ENCODE results near the gene GPR161.
A peak's percentile ranks its signal among the peaks of the same experiment; 100 is the strongest.
"Not testable (repeated sequence)": the region's sequence is repeated elsewhere in the genome, so short reads cannot be mapped to it uniquely, and the experiment has no call there.

The GPR161 gene, protein sequence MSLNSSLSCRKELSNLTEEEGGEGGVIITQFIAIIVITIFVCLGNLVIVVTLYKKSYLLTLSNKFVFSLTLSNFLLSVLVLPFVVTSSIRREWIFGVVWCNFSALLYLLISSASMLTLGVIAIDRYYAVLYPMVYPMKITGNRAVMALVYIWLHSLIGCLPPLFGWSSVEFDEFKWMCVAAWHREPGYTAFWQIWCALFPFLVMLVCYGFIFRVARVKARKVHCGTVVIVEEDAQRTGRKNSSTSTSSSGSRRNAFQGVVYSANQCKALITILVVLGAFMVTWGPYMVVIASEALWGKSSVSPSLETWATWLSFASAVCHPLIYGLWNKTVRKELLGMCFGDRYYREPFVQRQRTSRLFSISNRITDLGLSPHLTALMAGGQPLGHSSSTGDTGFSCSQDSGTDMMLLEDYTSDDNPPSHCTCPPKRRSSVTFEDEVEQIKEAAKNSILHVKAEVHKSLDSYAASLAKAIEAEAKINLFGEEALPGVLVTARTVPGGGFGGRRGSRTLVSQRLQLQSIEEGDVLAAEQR

DNA sequence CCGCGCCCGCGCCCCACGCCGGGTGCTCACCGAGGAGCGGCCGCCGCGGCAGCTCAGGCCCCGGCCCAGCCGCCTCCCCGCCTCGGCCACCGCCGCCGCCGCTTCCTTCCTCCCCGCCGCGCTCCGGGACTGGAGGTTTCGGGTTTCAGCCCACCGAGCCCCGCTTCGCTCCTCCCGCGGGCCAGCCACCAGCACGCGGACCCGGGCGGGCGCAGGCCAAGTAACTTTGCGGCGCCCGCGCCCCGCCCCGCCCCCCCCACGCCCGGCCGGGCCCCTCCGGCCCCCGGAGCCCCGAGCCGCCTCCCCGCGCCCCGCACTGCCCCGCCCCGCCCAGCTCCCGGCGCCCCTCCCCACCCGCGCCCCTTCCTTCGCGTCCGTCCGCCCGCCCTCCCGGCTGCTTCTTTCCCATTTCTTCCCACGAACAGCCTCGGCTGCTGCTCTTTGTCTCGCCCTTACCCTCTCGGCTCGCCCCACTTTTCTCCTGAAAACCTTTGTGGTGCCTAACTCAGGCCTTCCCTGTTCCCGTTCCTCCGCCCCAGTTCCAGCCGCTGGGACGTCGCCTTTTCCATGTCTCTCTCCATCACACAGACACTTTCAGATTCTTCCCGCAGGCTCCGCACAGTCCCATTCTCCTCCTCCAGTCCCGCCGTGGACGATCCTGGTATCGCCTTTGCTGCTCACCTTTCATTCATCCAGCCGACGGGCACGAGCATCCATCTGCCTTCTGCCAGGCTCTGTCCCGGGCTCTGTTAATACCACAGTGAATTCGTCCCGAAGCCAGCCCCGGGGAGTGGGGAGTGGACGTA lies at the start of gene GPR161:
GPR161 (minus strand) TSS at position 222 of the 806 bp plus-strand sequence. CDS start 32,080 bp downstream, outside the sequence.
- DNase-seq = peak; percentile 14

DNA sequence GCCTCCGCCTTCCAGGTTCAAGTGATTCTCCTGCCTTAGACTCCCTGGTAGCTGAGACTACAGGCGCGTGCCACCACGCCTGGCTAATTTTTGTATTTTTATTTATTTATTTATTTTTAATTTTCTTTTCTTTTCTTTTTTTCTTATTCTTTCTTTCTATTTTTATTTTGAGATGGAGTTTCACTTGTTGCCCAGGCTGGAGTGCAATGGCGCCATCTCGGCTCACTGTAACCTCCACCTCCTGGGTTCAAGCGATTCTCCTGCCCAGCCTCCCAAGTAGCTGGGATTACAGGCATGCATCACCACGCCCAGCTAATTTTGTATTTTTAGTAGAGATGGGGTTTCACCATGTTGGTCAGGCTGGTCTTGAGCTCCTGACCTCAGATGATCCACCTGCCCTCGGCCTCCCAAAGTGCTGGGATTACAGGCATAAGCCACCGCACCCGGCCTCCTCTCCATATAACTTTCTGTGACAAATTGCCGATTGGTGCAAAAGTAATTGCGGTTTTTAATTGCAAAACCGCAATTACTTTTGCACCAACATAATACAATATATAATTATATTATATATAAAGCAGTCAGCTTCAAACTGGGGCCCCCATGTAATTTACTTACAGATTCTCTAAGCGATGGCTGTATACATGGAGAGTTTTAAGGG lies 44.5 kb upstream of the GPR161 start:
- not testable (repeated sequence) for DNase-seq

DNA sequence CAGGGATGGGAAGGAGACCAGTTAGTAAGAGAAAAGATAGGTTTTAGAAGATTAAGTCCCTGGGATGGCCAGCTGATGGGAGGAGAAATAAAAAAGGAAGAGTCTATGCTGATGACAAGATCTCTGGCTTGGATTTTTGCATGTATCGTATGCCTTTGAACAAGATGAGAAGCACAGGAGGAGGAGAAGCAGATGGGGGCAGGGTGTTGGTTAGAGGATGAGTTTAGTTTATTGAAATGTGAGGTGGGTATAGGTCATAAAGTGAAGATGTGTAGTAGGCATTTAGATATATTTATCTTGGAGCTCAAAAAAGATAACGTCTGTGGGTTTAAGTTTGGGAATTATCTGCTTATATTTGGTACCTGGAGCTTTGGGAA lies 43.4 kb upstream of the GPR161 start:
- DNase-seq = no peak

DNA sequence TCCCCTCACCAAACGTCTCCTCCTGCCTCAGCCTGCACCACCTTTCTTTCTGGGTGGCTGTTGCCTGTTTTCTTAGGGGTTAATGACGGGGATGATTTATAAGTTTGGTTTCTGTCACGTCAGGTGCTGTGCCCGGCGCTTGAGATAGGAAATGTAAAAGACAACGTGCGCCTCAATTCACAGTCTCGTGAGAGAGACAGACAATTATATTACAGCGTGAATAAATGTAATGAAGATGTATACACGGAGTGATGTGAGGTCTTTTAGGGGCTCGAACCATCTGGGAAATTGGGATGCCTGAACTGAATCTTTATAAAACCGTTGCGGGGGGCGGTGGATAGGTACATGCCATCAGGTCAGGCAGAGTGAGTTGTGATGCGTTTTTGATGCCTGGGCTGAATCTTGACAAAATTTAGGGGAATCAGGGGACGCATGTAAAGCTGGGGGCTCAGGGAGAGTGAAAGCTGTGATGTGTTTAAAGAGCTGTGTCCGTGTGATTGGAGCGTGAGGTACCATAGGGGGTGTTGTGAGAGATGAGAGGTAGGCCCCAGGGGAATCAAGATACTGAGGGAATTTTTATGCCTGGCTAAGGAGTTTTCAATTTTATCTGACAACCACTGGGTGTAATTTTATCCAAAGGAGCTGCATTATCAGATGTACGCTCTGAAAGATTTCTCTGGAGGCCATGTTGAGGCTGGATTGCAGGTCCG lies 42.9 kb upstream of the GPR161 start:
- no peak for DNase-seq

DNA sequence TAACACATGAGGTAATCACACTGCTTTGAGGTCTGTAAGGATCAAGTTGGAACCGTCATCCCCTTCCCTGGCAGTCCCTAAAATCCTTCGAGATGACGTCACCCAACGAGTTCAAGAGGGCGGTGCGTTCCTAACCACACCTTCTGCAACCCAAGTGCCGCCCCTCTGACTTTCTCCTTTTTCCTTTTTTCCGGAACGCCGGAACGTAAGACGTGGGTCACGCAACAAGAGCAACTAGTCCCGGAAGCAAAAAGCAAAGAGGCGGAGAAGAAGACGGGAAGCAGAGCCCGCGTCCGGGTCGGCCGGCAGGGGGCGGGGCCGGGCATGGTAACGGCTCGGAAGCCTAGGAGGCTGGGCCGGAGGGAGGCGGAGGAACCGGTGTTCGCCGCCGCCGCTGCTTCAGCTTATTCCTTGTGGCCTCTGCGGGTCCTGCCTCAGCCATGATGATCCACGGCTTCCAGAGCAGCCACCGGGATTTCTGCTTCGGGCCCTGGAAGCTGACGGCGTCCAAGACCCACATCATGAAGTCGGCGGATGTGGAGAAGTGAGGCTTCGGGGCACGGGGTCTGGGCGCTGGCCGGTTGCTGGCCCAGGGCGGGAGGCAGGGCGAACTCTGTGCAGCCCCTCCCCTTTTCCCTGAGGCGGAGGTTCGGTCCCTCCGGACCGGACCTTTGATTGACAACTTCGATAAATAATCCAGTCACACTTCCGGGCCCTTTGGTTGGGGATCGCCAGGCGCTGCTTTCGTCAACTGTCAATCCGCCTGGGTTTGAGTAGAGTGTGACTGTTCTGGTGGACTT lies 42.1 kb upstream of the GPR161 start, which contains the start of gene TIPRL:
TIPRL (plus strand) TSS at position 325 of the 800 bp plus-strand sequence; CDS start at position 441, 116 bp downstream.
- DNase-seq = peak; percentile 92

DNA sequence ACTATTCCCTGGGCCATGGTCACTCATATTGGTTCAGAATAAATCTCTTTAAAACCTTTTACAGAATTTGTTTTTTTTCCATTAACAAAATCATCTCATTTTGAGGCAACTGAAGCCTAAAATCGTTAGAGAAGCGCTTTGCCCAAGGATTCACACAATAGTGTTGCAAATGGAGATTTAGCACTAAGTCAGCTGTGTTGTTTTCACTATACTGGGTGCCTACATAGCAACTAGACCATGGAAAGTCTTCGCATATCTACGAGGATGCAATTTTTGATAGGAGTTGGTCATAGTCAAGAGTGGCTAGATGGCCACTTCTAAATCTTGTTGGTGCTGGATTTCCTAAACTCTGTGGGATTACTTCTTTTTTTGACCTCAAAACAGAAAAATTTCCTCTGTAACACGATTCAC lies 41.5 kb upstream of the GPR161 start:
- no peak for DNase-seq

DNA sequence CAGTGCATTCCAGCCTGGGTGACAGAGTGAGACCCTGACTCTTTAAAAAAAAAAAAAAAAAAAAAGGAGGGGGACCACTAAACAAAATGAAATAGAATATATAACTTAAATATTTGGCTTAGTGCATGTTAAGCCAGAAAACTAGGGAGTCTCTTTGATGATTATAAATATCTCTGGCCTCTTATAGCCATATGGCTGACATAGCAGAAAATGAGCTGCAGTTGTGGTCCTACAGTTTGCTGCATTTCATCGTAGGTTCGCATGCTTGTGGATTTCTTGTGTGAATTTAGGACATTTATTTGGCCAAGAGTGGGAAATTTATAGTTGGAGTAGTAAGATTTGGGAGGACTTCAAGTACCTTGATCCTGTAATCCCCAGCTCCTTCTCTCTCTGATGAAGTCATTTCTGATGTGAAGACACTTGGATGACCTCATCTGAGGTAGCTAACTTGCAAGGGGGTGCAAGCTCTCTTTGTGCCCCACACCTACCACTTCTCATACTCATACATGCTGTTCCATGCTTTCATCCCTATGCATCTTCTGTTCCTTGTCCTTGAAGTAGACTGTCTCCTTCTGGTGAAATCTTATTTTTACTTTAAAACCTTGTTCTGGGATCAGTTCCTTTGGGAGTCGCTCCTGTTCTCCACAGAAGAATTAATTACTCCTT lies 35.7 kb upstream of the GPR161 start:
- DNase-seq = no peak

DNA sequence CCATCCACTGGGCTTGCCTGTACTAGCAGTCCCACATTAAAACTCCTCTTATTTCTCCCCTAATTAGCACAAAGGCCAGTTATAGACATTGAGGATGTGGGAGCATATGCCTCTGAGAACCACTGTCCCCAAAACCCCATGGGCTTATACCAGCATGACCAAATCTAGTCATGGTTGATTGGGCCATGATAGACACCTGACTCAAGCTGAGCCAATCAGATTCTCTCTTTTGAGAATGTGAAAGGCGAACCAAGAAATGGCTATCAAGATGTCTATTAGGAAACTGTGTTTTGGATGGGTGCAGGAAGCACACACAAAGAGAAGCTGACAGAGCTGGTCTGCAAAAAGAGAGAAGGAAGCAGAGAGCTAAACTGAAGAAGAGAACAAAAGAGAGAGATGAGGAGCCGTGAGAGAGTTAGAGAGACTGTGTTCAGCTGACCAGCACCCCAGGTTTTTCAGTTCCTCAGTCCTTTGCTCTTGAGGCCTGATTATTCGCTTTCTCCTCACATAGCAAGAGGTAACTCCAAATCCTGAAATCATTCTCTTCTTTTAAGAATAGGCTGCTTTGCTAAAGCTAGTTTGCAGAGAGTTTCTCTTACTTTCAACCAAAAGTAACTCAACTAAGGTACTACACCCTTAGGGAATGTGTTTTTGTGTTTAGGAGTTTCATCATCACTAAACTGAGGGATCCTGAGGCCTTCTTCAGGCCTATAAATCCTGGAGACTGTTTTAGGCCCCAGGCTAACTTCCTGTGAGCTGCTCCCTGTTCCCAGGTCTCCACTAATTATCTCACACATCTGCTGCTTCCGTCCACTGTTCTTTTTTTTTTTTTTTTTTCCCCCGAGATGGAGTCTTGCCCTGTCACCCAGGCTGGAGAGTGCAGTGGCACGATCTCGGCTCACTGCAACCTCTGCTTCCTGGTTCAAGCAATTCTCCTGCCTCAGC lies 34.1 kb upstream of the GPR161 start:
- DNase-seq = no peak

DNA sequence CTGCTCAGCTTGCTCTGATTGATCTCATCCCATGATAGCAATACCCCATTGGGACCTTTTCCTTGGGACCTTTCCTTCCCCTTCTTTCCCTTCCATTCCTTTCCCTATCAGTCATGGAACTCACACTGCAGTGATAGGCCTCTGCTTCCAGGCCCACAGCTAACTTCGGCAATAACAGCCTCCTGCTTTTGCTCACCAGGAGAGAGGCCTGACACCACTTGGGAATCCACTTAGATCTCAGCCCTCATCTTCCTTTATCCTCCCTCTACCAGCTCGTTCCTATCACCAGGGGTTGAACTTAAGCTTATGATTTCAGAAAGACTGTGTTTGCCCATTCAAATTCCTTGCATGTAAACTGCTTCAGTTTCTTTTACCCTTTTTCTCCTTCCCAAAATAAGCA lies 31.1 kb upstream of the GPR161 start:
- no peak for DNase-seq

DNA sequence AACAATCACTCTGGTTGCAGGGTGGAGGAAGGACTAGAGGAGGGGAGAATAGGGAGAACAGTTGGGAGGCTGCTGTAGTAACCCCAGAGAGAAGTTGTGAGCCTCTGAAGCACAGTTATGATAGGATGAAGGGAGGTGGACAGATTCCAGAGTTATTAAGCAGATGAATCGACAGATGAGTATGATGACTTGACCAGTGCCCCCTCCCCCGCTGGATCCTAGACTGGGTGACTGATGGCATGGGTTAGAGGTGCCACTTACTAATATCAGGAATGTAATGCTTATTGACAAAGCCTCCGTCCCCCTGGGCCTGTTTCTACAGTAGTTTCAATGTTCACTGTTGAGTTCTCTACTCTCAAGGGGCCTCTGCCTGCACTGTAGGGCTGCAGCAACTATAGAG lies 28.0 kb upstream of the GPR161 start:
- DNase-seq = no peak

DNA sequence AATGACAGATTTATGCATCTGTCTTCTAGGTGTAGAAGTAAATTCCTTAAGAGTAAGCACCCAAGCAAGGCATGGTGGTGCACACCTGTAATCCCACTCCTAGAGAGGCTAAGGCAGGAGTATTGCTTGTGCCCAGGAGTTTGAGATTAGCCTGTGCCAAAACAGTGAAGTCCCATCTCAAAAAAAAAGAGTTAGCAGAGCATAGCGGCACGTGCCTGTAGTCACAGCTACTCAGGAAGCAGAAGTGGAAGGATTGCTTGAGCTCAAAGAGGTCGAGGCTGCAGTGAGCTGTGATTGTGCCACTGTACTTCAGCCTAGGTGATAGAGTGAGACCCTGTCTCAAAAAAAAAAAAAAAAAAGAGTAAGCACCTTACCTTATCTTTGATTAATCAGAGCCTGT lies 26.9 kb upstream of the GPR161 start:
- DNase-seq = no peak

DNA sequence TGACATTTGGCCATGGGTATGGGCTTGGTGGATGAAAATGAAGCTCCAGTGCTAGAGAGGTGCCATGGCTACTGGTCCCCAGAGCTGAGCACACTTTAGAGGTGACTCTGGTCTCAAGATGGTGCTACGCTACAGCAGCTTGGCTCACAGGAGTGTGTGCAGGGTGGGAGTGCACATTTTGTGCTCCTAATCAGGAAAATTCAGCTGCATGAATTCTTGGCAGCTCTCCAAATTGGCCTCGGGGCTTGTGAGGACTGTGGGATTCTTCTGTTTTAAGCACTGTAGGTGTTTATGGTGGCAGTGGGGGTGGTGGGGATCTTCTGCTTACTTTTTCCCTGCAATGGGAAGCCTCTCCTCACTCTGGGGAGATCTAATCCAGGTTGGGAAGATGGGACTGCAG lies 24.7 kb upstream of the GPR161 start:
- no peak for DNase-seq

DNA sequence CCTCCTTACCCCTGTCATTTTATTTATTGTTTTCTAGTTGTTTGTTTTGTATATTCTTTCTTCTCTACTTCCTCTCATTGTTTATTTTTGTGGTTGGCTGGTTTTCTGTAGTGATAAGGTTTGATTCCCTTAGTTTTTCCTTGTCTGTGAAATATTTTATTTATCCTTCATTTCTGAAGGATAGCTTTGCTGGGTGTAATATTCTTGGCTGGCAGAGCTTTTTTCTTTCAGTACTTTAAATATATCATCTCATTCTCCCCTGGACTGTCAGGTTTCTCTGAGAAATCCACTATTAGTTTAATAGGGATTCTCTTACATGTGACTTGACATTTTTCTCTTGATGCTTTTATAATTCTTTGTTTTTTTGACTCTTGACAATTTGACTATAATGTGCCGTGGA lies 23.2 kb upstream of the GPR161 start:
- no peak for DNase-seq

DNA sequence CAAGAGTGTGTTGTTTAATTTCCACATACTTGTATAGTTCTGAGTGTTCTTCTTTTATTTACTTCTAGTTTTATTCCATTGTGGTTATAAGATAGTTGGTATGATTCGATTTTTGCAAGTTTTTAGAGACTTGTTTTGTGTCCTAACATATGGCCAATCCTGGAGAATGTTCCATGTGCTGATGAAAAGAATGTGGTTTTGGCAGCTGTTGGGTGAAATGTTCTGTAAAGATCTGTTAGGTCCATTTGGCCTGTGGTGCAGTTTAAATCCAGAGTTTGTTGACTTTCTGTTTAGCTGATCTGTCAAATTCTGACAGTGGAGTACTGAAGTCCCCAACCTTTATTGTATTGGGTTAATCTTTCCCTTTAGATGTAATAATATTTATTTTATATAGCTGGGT lies 22.5 kb upstream of the GPR161 start:
- no peak for DNase-seq

DNA sequence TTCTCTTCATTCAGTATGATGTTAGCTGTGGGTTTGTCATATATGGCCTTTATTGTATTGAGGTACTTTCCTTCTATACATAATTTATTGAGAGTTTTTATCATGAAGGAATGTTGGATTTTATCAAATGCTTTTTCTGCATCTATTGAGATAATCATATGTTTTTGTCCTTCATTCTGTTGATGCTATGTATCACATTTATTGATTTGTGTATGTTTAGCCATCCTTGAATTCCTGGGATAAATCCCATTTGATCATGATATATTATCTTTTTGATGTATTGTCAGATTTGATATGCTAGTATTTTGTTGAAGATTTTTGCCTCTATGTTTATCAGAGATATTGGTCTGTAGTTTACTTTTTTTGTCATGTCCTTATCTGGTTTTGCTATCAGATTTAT lies 20.9 kb upstream of the GPR161 start:
- DNase-seq = no peak

DNA sequence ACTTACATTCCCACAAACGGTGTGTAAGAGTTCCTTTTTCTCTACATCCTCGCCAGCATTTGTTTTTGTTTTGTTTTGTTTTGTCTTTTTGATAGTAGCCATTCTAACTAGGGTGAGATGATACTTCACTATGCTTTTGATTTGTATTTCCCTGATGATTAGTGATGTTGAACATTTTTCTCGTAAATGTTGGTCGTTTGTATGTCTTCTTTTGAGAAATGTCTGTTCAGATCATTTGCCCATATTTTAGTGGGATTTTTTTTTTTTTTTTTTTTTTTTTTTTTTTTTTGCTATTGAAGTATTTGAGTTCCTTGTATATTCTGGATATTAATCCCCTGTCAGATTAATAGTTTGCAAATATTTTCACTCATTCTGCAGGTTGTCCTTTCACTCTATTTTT lies 19.2 kb upstream of the GPR161 start:
- no peak for DNase-seq

DNA sequence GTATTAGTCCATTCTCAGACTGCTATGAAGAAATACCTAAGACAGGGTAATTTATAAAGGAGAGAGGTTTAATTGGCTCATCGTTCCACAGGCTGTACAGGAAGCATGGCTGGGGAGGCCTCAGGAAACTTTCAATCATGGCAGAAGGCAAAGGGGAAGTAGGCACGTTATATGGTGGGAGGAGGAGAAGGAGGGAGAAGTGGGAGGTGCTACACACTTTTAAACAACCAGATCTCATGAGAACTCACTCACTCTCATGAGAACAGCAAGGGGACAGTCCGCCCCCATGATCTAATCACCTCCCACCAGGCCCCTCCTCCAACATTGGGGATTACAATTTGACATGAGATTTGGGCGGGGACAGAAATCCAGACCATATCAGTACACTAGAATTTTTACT lies 18.0 kb upstream of the GPR161 start:
- not testable (repeated sequence) for DNase-seq

DNA sequence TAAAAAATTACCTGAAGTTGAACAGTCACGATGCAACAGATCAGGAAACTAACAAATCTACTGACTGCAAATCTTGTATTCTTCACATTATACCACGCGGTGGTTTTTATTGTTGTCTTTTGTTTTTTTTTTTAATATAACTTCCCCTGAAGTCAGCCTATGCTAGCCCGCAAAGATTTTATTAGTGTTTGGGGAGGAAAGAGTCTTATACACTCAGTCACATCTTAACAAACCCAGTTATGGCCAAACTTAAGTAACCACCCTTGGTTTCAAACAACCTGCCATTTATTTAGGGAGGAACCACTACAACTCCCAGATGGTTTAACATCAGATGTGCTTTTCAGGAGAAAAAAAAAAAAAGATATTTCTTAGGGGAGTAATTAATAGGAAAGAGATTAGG lies 15.2 kb upstream of the GPR161 start:
- no peak for DNase-seq

DNA sequence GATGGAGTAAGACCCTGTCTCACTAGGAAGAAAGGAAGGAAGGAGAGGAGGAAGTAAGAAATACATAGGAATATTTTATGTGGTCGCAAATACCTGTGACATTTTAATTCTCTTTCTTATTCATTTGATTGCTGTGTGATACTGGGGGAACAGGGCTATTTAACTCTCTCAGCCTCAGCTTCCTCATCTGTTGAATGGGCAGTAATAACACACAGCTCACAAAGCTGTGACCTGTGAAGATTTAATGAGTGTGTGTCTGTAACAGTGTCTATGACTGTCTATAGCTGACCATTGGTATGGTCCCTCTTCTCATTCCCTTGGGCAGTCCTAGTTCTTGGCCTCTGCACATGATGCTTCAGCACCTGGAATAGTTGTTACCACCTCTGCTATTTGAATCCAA lies 13.6 kb upstream of the GPR161 start:
- DNase-seq = no peak

DNA sequence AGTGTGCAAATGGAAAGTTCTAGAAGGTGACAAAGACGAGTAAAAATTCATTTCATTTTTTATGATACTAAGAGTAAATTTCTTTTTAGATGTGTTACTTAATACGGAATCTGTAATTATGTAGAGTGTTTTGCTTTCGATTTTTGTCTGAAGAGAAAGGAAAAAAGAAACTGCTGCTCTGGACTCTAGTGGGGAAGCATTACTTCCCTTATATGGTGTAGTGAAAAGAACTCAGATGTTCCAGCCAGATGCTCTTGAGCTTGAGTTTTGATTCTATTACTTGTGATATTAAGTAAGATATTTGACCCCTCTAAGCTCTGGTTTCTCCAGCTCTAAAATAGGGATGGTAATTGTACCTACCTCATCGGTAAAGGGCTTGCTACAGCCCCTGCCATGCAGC lies 12.2 kb upstream of the GPR161 start:
- no peak for DNase-seq
